HCT116 (cell line): ENCODE results near the gene GFI1B. TPM values are rescaled to one million over a fixed set of nuclear protein-coding genes. Genes with fewer than 3 reads are reported as not detected.
A peak's percentile ranks its signal among the peaks of the same experiment; 100 is the strongest.

Experiments
- ATAC-seq: fragments of 200-7000 bp; cut with Tn5 transposase; 2 replicates; pipeline ENCODE4 v1.9.1; 2020; ENCODE audit warnings: mild to moderate bottlenecking, moderate library complexity
- BruUV-seq: library from RNA; stranded (reverse); fragments of 400-500 nt; replicated peaks from 2 replicates; lab custom pipeline; 2021; lab: Mats Ljungman, UMichigan
- CTCF ChIA-PET: fragments of 300-600 bp; sonication (Branson Sonifier 250); formaldehyde crosslinking; loops from one replicate; lab custom pipeline; 2021; ENCODE audit warnings: antibody characterized with exemption; lab: Charles Lee
- POLR2A ChIA-PET: fragments of 300-600, 350-600 bp; sonication (Branson Sonifier 250); formaldehyde crosslinking; loops from one replicate; lab custom pipeline; 2021; ENCODE audit warnings: antibody characterized with exemption; lab: Charles Lee
- RAD21 ChIA-PET, 2 experiments: fragments of 300-600 bp; sonication (Branson Sonifier 250); formaldehyde crosslinking; loops; one replicate each; lab custom pipeline; 2023; ENCODE audit warnings: low total read pairs in 2 of 2; ENCODE audit not compliant: uncharacterized antibody in 2 of 2, unreplicated experiment in 2 of 2, low non-redundant PET in 1 of 2; lab: Charles Lee
- DNase-seq: peaks from one replicate; pipeline ENCODE4 v3.0.0-alpha.2; 2010; ENCODE audit warnings: low read depth, low spot score
- H2AFZ ChIP-seq: fragments of 200-600 bp; shearing (Covaris generic), sonication (generic); 2 replicates; pipeline ENCODE4 v1.6.1; 2017; ENCODE audit warnings: low read depth, mixed run types, mixed read lengths, antibody characterized with exemption, low read length; ENCODE audit not compliant: poor library complexity, severe bottlenecking
- H3K27ac ChIP-seq: 2 replicates; pipeline ENCODE4 v1.5.1; 2012; ENCODE audit warnings: low read depth, low read length
- H3K27me3 ChIP-seq: fragments of 200-600 bp; sonication (generic); 2 replicates; pipeline ENCODE4 v1.6.1; 2016; ENCODE audit warnings: mixed run types, low read length, mixed read lengths; ENCODE audit not compliant: insufficient read depth
- H3K36me3 ChIP-seq, 2 experiments: fragments of 200-500 bp in 1 of 2; fragments of 200-600 bp in 1 of 2; sonication (Bioruptor generic) in 1 of 2; sonication (generic) in 1 of 2; 2 replicates each; pipeline versions ENCODE4 v1.5.1 to v1.6.1; 2014 to 2016; ENCODE audit warnings: low read length in 2 of 2, inconsistent platforms in 1 of 2, mixed read lengths in 1 of 2, mixed run types in 1 of 2; ENCODE audit not compliant: insufficient read depth in 2 of 2, control insufficient read depth in 1 of 2
- H3K4me1 ChIP-seq, 2 experiments: fragments of 200-600 bp in 1 of 2; sonication (generic) in 1 of 2; 2 replicates each; pipeline versions ENCODE4 v1.5.1 to v1.6.1; 2012 to 2017; ENCODE audit warnings: low read length in 2 of 2, inconsistent platforms in 1 of 2, mild to moderate bottlenecking in 1 of 2, mixed read lengths in 1 of 2, mixed run types in 1 of 2, moderate library complexity in 1 of 2; ENCODE audit not compliant: insufficient read depth in 2 of 2, control insufficient read depth in 1 of 2
- H3K4me2 ChIP-seq: fragments of 200-600 bp; sonication (generic); 2 replicates; pipeline ENCODE4 v1.6.1; 2017; ENCODE audit warnings: mixed run types, low read length, mixed read lengths
- H3K4me3 ChIP-seq, 2 experiments: fragments of 200-600 bp in 1 of 2; sonication (generic) in 1 of 2; replicated peaks in 1 of 2; 2 replicates each; pipeline ENCODE4 v1.5.1; 2011 to 2016; ENCODE audit warnings: low read length in 2 of 2, control low read depth in 1 of 2, low read depth in 1 of 2, mild to moderate bottlenecking in 1 of 2, mixed read lengths in 1 of 2, mixed run types in 1 of 2
- H3K79me2 ChIP-seq: fragments of 200-600 bp; sonication (generic); 2 replicates; pipeline ENCODE4 v1.6.1; 2017; ENCODE audit warnings: mild to moderate bottlenecking, mixed run types, low read length, moderate library complexity, mixed read lengths; ENCODE audit not compliant: insufficient read depth
- H3K9ac ChIP-seq: fragments of 200-600 bp; sonication (generic); 2 replicates; pipeline ENCODE4 v1.6.1; 2016; ENCODE audit warnings: low read length, mixed read lengths
- H3K9me2 ChIP-seq: fragments of 200-600 bp; sonication (generic), shearing (Covaris generic); 2 replicates; pipeline ENCODE4 v1.6.1; 2017; ENCODE audit warnings: mixed run types, mild to moderate bottlenecking, moderate library complexity; ENCODE audit not compliant: insufficient read depth
- H3K9me3 ChIP-seq, 2 experiments: fragments of 200-500 bp in 1 of 2; fragments of 200-600 bp in 1 of 2; sonication (Bioruptor generic) in 1 of 2; sonication (generic) in 1 of 2; 2 replicates each; pipeline ENCODE4 v1.6.1; 2014 to 2017; ENCODE audit warnings: low read length in 2 of 2, mixed read lengths in 2 of 2, inconsistent platforms in 1 of 2, low read depth in 1 of 2, mild to moderate bottlenecking in 1 of 2, mixed run types in 1 of 2, moderate library complexity in 1 of 2; ENCODE audit not compliant: control insufficient read depth in 1 of 2, insufficient read depth in 1 of 2
- H4K20me1 ChIP-seq: fragments of 200-600 bp; sonication (generic), shearing (Covaris generic); 2 replicates; pipeline ENCODE4 v1.6.1; 2017; ENCODE audit warnings: mixed run types, mild to moderate bottlenecking, moderate library complexity; ENCODE audit not compliant: insufficient read depth
- CBX3 ChIP-seq: IDR thresholded peaks from 2 replicates; pipeline ENCODE4 v1.6.1; 2012; ENCODE audit warnings: low read depth
- CEBPB ChIP-seq: IDR thresholded peaks from 2 replicates; pipeline ENCODE4 v1.6.1; 2012; ENCODE audit warnings: low read depth
- EGR1 ChIP-seq: IDR thresholded peaks from 2 replicates; pipeline ENCODE4 v1.6.1; 2012; ENCODE audit warnings: low read depth
- ELF1 ChIP-seq: IDR thresholded peaks from 2 replicates; pipeline ENCODE4 v1.6.1; 2012; ENCODE audit warnings: low read depth, borderline replicate concordance
- EZH2phosphoT487 ChIP-seq: fragments of 200-600 bp; IDR thresholded peaks from 2 replicates; pipeline ENCODE4 v1.6.1; 2018; ENCODE audit warnings: antibody characterized with exemption, borderline replicate concordance
- FOSL1 ChIP-seq: IDR thresholded peaks from 2 replicates; pipeline ENCODE4 v1.6.1; 2012; ENCODE audit warnings: low read depth
- POLR2A ChIP-seq: IDR thresholded peaks from 2 replicates; pipeline ENCODE4 v1.7.0; 2011; ENCODE audit warnings: borderline replicate concordance; ENCODE audit not compliant: insufficient read depth, insufficient read length; ENCODE audit errors: extremely low read depth
- SP1 ChIP-seq: IDR thresholded peaks from 2 replicates; pipeline ENCODE4 v1.6.1; 2012; ENCODE audit warnings: low read depth
- TCF7L2 ChIP-seq: IDR thresholded peaks from 2 replicates; pipeline ENCODE4 v1.7.0; 2011; ENCODE audit warnings: borderline replicate concordance, inconsistent platforms; ENCODE audit not compliant: insufficient read depth, insufficient read length; ENCODE audit errors: extremely low read depth
- YY1 ChIP-seq: IDR thresholded peaks from 2 replicates; pipeline ENCODE4 v1.6.1; 2011; ENCODE audit warnings: low read length, low read depth, moderate library complexity, mild to moderate bottlenecking; ENCODE audit not compliant: insufficient replicate concordance; ENCODE audit errors: extremely low read depth
- ZFX ChIP-seq: fragments of 450-650 bp; IDR thresholded peaks from 2 replicates; pipeline ENCODE4 v1.6.1; 2017
- ZNF274 ChIP-seq: fragments of 200-500 bp; sonication (Bioruptor generic); IDR thresholded peaks from 2 replicates; pipeline ENCODE4 v1.6.1; 2014; ENCODE audit warnings: mild to moderate bottlenecking, low read depth, low read length, inconsistent platforms
- intact Hi-C: fragments of 100-400 bp; cut with micrococcal nuclease; formaldehyde crosslinking; loops from 2 replicates; pipeline ENCODE4 v1.10.0; 2022
- total RNA-seq: library from RNA; stranded (reverse); gene quantifications from one replicate; pipeline ENCODE4 v1.2.1, GENCODE V29; 2021; ENCODE audit not compliant: unreplicated experiment
- TF ChIP-seq, protein P1 (sequence below): IDR thresholded peaks from 2 replicates; pipeline ENCODE4 v1.6.1; 2011; ENCODE audit warnings: mild to moderate bottlenecking, low read length, moderate library complexity; ENCODE audit not compliant: insufficient replicate concordance; ENCODE audit errors: extremely low read depth
- TF ChIP-seq, protein P2 (sequence below): IDR thresholded peaks from 2 replicates; pipeline ENCODE4 v1.6.1; 2012; ENCODE audit warnings: low read depth

Gene GFI1B
- total RNA-seq, 1 experiment from 2014 or later = 0.20 TPM

DNA sequence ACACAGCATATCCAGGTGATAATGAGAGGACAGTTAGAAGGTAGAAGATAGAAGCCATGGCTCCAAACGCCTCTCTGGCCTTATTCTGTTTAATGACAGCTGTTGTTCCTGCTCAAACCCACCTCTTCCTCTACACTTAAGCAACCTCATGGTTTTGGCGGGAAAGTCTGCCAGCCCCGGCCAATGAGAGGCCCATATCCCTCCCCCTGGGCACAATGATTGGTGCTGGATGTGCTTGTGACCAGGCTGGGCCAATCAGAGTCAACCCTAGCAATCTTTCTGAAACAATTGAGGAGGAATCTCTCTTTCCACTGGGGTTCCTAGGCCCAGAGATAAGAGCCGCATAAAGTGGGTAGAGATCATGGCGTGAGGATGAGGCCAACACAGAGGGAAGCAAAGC, 4.8 kb upstream of the GFI1B start:
- Histone ChIP-seq H3K4me1 (peaks cover 0 to 11% of the 10 kb centered on the region in 2 experiments; a peak in 2 of 4 replicates), H2AFZ (no peak overlapping the region), H3K9me3 (no peaks in the 10 kb centered on the region), H4K20me1 (no peaks in the 10 kb centered on the region), H3K36me3 (no peaks in the 10 kb centered on the region), H3K4me2 (no peak overlapping the region), H3K27me3 (peaks cover 18% of the 10 kb centered on the region; the same call in 1 of the 2 replicates), H3K9ac (no peak overlapping the region), H3K79me2 (no peaks in the 10 kb centered on the region), H3K9me2 (no peaks in the 10 kb centered on the region), H3K27ac (no peak overlapping the region), H3K4me3 (no peak overlapping the region)
- BruUV-seq = no TSS peak
- ChIA-PET CTCF (no interaction called here), RAD21 (no interaction called here), POLR2A (no interaction called here)
- TF ChIP-seq, protein P1, sequence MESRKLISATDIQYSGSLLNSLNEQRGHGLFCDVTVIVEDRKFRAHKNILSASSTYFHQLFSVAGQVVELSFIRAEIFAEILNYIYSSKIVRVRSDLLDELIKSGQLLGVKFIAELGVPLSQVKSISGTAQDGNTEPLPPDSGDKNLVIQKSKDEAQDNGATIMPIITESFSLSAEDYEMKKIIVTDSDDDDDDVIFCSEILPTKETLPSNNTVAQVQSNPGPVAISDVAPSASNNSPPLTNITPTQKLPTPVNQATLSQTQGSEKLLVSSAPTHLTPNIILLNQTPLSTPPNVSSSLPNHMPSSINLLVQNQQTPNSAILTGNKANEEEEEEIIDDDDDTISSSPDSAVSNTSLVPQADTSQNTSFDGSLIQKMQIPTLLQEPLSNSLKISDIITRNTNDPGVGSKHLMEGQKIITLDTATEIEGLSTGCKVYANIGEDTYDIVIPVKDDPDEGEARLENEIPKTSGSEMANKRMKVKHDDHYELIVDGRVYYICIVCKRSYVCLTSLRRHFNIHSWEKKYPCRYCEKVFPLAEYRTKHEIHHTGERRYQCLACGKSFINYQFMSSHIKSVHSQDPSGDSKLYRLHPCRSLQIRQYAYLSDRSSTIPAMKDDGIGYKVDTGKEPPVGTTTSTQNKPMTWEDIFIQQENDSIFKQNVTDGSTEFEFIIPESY = no peak
- TF ChIP-seq EZH2phosphoT487 = no peak
- TF ChIP-seq EGR1 = no peak
- no peak for TF ChIP-seq YY1
- no peak for TF ChIP-seq SP1
- no peak for TF ChIP-seq FOSL1
- TF ChIP-seq ELF1 = no peak
- TF ChIP-seq ZNF274 = no peak
- TF ChIP-seq POLR2A = no peak
- TF ChIP-seq, protein P2, sequence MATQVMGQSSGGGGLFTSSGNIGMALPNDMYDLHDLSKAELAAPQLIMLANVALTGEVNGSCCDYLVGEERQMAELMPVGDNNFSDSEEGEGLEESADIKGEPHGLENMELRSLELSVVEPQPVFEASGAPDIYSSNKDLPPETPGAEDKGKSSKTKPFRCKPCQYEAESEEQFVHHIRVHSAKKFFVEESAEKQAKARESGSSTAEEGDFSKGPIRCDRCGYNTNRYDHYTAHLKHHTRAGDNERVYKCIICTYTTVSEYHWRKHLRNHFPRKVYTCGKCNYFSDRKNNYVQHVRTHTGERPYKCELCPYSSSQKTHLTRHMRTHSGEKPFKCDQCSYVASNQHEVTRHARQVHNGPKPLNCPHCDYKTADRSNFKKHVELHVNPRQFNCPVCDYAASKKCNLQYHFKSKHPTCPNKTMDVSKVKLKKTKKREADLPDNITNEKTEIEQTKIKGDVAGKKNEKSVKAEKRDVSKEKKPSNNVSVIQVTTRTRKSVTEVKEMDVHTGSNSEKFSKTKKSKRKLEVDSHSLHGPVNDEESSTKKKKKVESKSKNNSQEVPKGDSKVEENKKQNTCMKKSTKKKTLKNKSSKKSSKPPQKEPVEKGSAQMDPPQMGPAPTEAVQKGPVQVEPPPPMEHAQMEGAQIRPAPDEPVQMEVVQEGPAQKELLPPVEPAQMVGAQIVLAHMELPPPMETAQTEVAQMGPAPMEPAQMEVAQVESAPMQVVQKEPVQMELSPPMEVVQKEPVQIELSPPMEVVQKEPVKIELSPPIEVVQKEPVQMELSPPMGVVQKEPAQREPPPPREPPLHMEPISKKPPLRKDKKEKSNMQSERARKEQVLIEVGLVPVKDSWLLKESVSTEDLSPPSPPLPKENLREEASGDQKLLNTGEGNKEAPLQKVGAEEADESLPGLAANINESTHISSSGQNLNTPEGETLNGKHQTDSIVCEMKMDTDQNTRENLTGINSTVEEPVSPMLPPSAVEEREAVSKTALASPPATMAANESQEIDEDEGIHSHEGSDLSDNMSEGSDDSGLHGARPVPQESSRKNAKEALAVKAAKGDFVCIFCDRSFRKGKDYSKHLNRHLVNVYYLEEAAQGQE = no peak
- TF ChIP-seq ZFX = no peak
- no peak for TF ChIP-seq CEBPB
- no peak for TF ChIP-seq TCF7L2
- TF ChIP-seq CBX3 = no peak
- ATAC-seq = no peak
- intact Hi-C loops = loop anchor here (2.0 to 10.0 kb wide), 3 partner anchors 319 to 563 kb away; partner anchors contain the start of gene CFAP77
- peak; percentile 8 for DNase-seq
